A549 (cell line): ENCODE data around the gene OSR1. TPM values are rescaled to one million over a fixed set of nuclear protein-coding genes. Genes with fewer than 3 reads are reported as not detected.

Experiments
- ATAC-seq, 2 experiments: fragments of 200-7000 bp in 1 of 2; fragments of >200 bp in 1 of 2; cut with Nextera tagmentation in 1 of 2; cut with Tn5 transposase in 1 of 2; 3 replicates each; pipeline versions ENCODE4 v1.8.0 to v1.9.1; 2018 to 2020; ENCODE audit warnings: mild to moderate bottlenecking in 1 of 2, moderate library complexity in 1 of 2
- CTCF ChIA-PET: fragments of 300-600 bp; sonication (Branson Sonifier 250); formaldehyde crosslinking; extraction: SDS; loops from one replicate; lab custom pipeline; 2021; ENCODE audit warnings: antibody characterized with exemption, inconsistent platforms; lab: Yijun Ruan, JAX
- POLR2A ChIA-PET: fragments of 350-600 bp; formaldehyde crosslinking; extraction: SDS; loops from one replicate; lab custom pipeline; 2021; ENCODE audit warnings: antibody characterized with exemption, inconsistent platforms; lab: Yijun Ruan, JAX
- DNase-seq, 2 experiments: peaks; one replicate each; pipeline versions ENCODE4 v3.0.0 to v3.0.0-alpha.2; 2011 to 2016; ENCODE audit warnings: low read depth in 1 of 2, low spot score in 1 of 2
- FAIRE-seq: peaks from 2 replicates; lab custom pipeline; 2011; peaks lifted over from hg19 to GRCh38; lab: Jason Lieb, UNC
- H3K27ac ChIP-seq, 2 experiments: fragments of >200 bp; sonication (Bioruptor Twin); formaldehyde crosslinking; 3 replicates each; pipeline ENCODE4 v1.5.1; 2016 to 2017
- H3K4me1 ChIP-seq: fragments of >200 bp; sonication (Bioruptor Twin); formaldehyde crosslinking; 3 replicates; pipeline ENCODE4 v1.6.1; 2016
- H3K4me2 ChIP-seq: fragments of >200 bp; sonication (Bioruptor Twin); formaldehyde crosslinking; 3 replicates; pipeline ENCODE4 v1.6.1; 2016
- H3K4me3 ChIP-seq: fragments of >200 bp; sonication (Bioruptor Twin); formaldehyde crosslinking; 3 replicates; pipeline ENCODE4 v1.5.1; 2016
- H3K9me3 ChIP-seq: fragments of >200 bp; sonication (Bioruptor Twin); formaldehyde crosslinking; 3 replicates; pipeline ENCODE4 v1.6.1; 2016
- BCL3 ChIP-seq: fragments of >200 bp; sonication (Bioruptor Twin); formaldehyde crosslinking; IDR thresholded peaks from 3 replicates; pipeline ENCODE4 v1.6.1; 2016
- EHF ChIP-seq: fragments of 250-450 bp; sonication (Bioruptor Pico); IDR thresholded peaks from 2 replicates; pipeline ENCODE4 v1.5.0; 2020; ENCODE audit warnings: mild to moderate bottlenecking
- EHMT2 ChIP-seq: fragments of 200-600 bp; sonication (generic); IDR thresholded peaks from 2 replicates; pipeline ENCODE4 v1.6.1; 2016; ENCODE audit warnings: antibody characterized with exemption, low read depth, mild to moderate bottlenecking, moderate library complexity
- ELK1 ChIP-seq: fragments of 150-350 bp; IDR thresholded peaks from 2 replicates; pipeline ENCODE4 v1.6.1; 2014; ENCODE audit warnings: low read depth, mild to moderate bottlenecking, low read length
- ESRRA ChIP-seq: fragments of 150-350 bp; IDR thresholded peaks from 2 replicates; pipeline ENCODE4 v1.6.1; 2014; ENCODE audit warnings: mild to moderate bottlenecking, low read length, borderline replicate concordance
- HDAC2 ChIP-seq: fragments of 200-600 bp; sonication (generic); IDR thresholded peaks from 2 replicates; pipeline ENCODE4 v1.6.1; 2016
- HOXB5 ChIP-seq: fragments of 250-450 bp; sonication (Bioruptor Pico); IDR thresholded peaks from 2 replicates; pipeline ENCODE4 v1.5.0; 2020; ENCODE audit warnings: mild to moderate bottlenecking, moderate library complexity
- KDM1A ChIP-seq: fragments of 200-600 bp; sonication (generic); IDR thresholded peaks from 2 replicates; pipeline ENCODE4 v1.6.1; 2016; ENCODE audit warnings: low read depth, mild to moderate bottlenecking
- NPAS2 ChIP-seq: fragments of 250-450 bp; sonication (Bioruptor Pico); IDR thresholded peaks from 2 replicates; pipeline ENCODE4 v1.8.0; 2022; ENCODE audit warnings: mild to moderate bottlenecking, moderate library complexity, borderline replicate concordance
- REST ChIP-seq: fragments of 200-600 bp; sonication (generic); IDR thresholded peaks from 2 replicates; pipeline ENCODE4 v1.6.1; 2016; ENCODE audit warnings: antibody characterized with exemption, mild to moderate bottlenecking, moderate library complexity
- RFX5 ChIP-seq: fragments of 450-650 bp; IDR thresholded peaks from 2 replicates; pipeline ENCODE4 v1.7.1; 2014; ENCODE audit warnings: antibody characterized with exemption, mild to moderate bottlenecking, moderate library complexity
- RNF2 ChIP-seq: fragments of 200-600 bp; sonication (generic); IDR thresholded peaks from 2 replicates; pipeline ENCODE4 v1.6.1; 2016; ENCODE audit warnings: low read depth, mild to moderate bottlenecking, antibody characterized with exemption, moderate library complexity, borderline replicate concordance
- SMC3 ChIP-seq: fragments of >200 bp; sonication (Bioruptor Twin); formaldehyde crosslinking; IDR thresholded peaks from 3 replicates; pipeline ENCODE4 v1.6.1; 2018; ENCODE audit warnings: inconsistent platforms
- TP53 ChIP-seq: fragments of 250-450 bp; sonication (Bioruptor Pico); IDR thresholded peaks from 2 replicates; pipeline ENCODE4 v1.5.0; 2021; ENCODE audit warnings: mild to moderate bottlenecking, moderate library complexity
- ZC3H11A ChIP-seq: fragments of 450-650 bp; IDR thresholded peaks from 2 replicates; pipeline ENCODE4 v1.6.1; 2014; ENCODE audit warnings: antibody characterized with exemption, mild to moderate bottlenecking
- ZFP36 ChIP-seq: fragments of 450-650 bp; IDR thresholded peaks from 2 replicates; pipeline ENCODE4 v1.6.1; 2014; ENCODE audit warnings: borderline replicate concordance; ENCODE audit not compliant: partially characterized antibody
- WGBS: methylation state at CpG from one replicate; pipeline ENCODE4 v1.1.6; 2017; ENCODE audit errors: missing lambda C conversion rate; 5-methylcytosine and 5-hydroxymethylcytosine counted together
- polyA plus RNA-seq, 4 experiments: library from polyadenylated mRNA; depleted of rRNA in 3 of 4; stranded (reverse); fragments of >200 nt; fragmentation: RNase III in 1 of 4; extraction: RNeasy Plus Mini Kit Qiagen cat#74134 plus additional on column Dnase treatment in 1 of 4; gene quantifications; 2 replicates in 3 of 4; 3 replicates in 1 of 4; pipeline ENCODE4 v1.2.3, GENCODE V29; 2011 to 2017

The OSR1 gene
- polyA plus RNA-seq, 2 of the 4 experiments (the other 2 are of a cell fraction): 1.8 to 4.4 TPM

- H3K9me3 ChIP-seq: no peaks in the 10 kb centered on the region
- 88% methylated on average over 4 of the region's 4 CpGs for WGBS
- DNase-seq: no peak
- peaks cover 13% of the 10 kb centered on the region for H3K4me1 ChIP-seq
- TF ChIP-seq HDAC2 (no peak), NPAS2 (CRISPR knock-in tag) (no peak), ESRRA (no peak)
- peak overlapping the region in 1 of 2 experiments; percentile 93; a peak in 3 of 6 replicates for H3K27ac ChIP-seq
- H3K4me2 ChIP-seq: no peak overlapping the region
- no peak for ATAC-seq
- ChIA-PET CTCF (interaction anchor here (0.7 to 8.1 kb wide), 9 partner anchors 9 to 838 kb away, joined by 3 to 77 read pairs (median 17); no protein-coding TSS in a partner anchor), POLR2A (interaction anchor here (2.4 kb wide), 1 partner anchor 12 kb away, joined by 30 read pairs; no protein-coding TSS in a partner anchor)
- FAIRE-seq: no peak
- H3K4me3 ChIP-seq: no peak overlapping the region
Observed at GRCh38 chr2:19359456-19359855, 1.0 kb upstream of the OSR1 start.

GRCh38 chr2:19359021-19359357 lies 566 bp upstream of the OSR1 start:
- FAIRE-seq: no peak
- CTCF ChIA-PET: interaction anchor here (0.9 to 8.1 kb wide), 9 partner anchors 10 to 838 kb away, joined by 3 to 77 read pairs (median 17); no protein-coding TSS in a partner anchor
- Histone ChIP-seq H3K27ac (peak overlapping the region; percentile 85 to 93), H3K4me1 (peaks cover 13% of the 10 kb centered on the region)
- no peak for TF ChIP-seq TP53 (CRISPR knock-in tag)
- TF ChIP-seq ZC3H11A: no peak
- TF ChIP-seq EHF (CRISPR knock-in tag): no peak
- TF ChIP-seq REST: no peak
- no peak for TF ChIP-seq NPAS2 (CRISPR knock-in tag)
- no peak for TF ChIP-seq ZFP36
- no peak for TF ChIP-seq RFX5
- TF ChIP-seq RNF2: no peak
- TF ChIP-seq BCL3: no peak
- TF ChIP-seq ELK1: no peak
- no peak for TF ChIP-seq HOXB5 (CRISPR knock-in tag)
- TF ChIP-seq, all 56 proteins: peak for 0
- no peaks in the 10 kb centered on the region for H3K9me3 ChIP-seq
- ATAC-seq (0 out of 6 replicates have a peak, but pooled peaks of 1 of the 2 experiments have one; percentile 0), DNase-seq (no peak)
- H3K4me2 ChIP-seq: peak overlapping the region; percentile 74
- H3K4me3 ChIP-seq: peak overlapping the region; percentile 74
- POLR2A ChIA-PET: interaction anchor here (0.6 to 2.4 kb wide), 4 partner anchors 11 to 371 kb away, joined by 3 to 30 read pairs (median 6); no protein-coding TSS in a partner anchor
- WGBS: 73% methylated on average over 14 of the region's 14 CpGs

GRCh38 chr2:19357402-19358241 lies 801 bp downstream of the OSR1 start:
- Histone ChIP-seq H3K9me3 (no peaks in the 10 kb centered on the region), H3K4me3 (peak overlapping the region; percentile 74), H3K4me1 (peaks cover 9% of the 10 kb centered on the region)
- ATAC-seq (peak; percentile 46 to 62), FAIRE-seq (no peak), DNase-seq (no peak)
- WGBS: 49% methylated on average over 31 of the region's 45 CpGs
- CTCF ChIA-PET: interaction anchor here (0.6 to 8.1 kb wide), 12 partner anchors 9 to 967 kb away, joined by 3 to 77 read pairs (median 4); no protein-coding TSS in a partner anchor
- TF ChIP-seq KDM1A: no peak
- no peak for TF ChIP-seq REST
- 0 out of 2 replicates have a peak, but pooled peaks have one; percentile 75 for TF ChIP-seq RNF2
- 0 out of 3 replicates have a peak, but pooled peaks have one; percentile 21 for TF ChIP-seq SMC3
- no peak for TF ChIP-seq EHMT2
- TF ChIP-seq, all 56 proteins: peak for 2
- POLR2A ChIA-PET: interaction anchor here (0.5 to 2.4 kb wide), 6 partner anchors 10 to 837 kb away, joined by 3 to 30 read pairs (median 5); no protein-coding TSS in a partner anchor
- Histone ChIP-seq H3K4me2 (peak overlapping the region; percentile 74), H3K27ac (peak overlapping the region; percentile 85 to 93)
